ENCODE measurements around the gene TAF4.

DNA sequence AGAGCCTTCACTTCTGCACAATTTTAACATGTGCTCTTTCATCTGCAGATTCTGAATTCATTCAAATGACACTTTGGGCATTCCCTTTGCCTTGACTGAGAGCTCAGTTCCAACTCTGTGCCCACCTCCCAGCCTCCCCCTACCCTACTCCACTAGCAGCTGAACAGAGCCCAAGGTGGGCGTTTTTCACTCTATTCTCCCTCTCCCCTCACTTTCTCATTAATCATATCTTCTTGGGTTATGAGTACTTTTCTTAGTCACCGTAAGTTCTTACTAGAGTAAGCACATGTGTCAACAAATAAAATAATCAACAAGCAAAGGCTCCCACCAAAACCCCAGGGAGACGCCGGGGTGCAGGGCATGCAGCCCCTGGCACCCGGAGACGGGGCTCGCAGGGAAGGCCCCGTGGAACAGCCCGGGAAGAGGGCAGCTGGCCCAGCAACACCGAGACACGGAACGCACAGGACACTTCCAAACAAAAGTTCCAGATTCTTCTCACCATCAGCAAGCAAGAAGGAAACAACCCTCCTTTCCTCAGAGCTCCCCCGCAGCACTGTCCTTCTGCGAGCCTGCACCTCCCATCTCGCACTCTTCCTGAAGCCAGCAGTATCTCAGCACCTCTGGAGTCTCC, 34.1 kb downstream of the TAF4 start:
- TF ChIP-seq, protein P1, sequence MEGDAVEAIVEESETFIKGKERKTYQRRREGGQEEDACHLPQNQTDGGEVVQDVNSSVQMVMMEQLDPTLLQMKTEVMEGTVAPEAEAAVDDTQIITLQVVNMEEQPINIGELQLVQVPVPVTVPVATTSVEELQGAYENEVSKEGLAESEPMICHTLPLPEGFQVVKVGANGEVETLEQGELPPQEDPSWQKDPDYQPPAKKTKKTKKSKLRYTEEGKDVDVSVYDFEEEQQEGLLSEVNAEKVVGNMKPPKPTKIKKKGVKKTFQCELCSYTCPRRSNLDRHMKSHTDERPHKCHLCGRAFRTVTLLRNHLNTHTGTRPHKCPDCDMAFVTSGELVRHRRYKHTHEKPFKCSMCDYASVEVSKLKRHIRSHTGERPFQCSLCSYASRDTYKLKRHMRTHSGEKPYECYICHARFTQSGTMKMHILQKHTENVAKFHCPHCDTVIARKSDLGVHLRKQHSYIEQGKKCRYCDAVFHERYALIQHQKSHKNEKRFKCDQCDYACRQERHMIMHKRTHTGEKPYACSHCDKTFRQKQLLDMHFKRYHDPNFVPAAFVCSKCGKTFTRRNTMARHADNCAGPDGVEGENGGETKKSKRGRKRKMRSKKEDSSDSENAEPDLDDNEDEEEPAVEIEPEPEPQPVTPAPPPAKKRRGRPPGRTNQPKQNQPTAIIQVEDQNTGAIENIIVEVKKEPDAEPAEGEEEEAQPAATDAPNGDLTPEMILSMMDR (conservative IDR thresholded peaks at IDR 0.05 in 1 of 2, IDR thresholded peaks at IDR 0.05 in 1 of 2; ENCODE audit: low read depth in 1 of 2, low read length in 2 of 2) = no peak
- TF ChIP-seq EZH2 (IDR thresholded peaks at IDR 0.05; ENCODE audit: low read length, missing control alignments) = no peak

Data from fibroblast of lung (primary cell).